K562 (cell line): ENCODE measurements around the gene TMEM127. TPM values are rescaled to one million over a fixed set of nuclear protein-coding genes. Genes with fewer than 3 reads are reported as not detected.

ENCODE experiments used
- CHD7 ChIP-seq: fragments of 200-600 bp; sonication (generic); IDR thresholded peaks from one replicate; pipeline ENCODE4 v1.6.1; 2012; ENCODE audit warnings: mild to moderate bottlenecking, low read depth, low read length, inconsistent platforms
- CTBP1 ChIP-seq: fragments of 450-650 bp; IDR thresholded peaks from 2 replicates; pipeline ENCODE4 v1.6.1; 2016; ENCODE audit warnings: borderline replicate concordance
- E2F6 ChIP-seq, 2 experiments: IDR thresholded peaks; 2 replicates each; pipeline ENCODE4 v1.6.1; 2011; ENCODE audit warnings: borderline replicate concordance in 1 of 2, control low read depth in 1 of 2, low read depth in 1 of 2, low read length in 1 of 2, mild to moderate bottlenecking in 1 of 2, mixed read lengths in 1 of 2, moderate library complexity in 1 of 2; ENCODE audit not compliant: insufficient read depth in 1 of 2, insufficient read length in 1 of 2, poor library complexity in 1 of 2, severe bottlenecking in 1 of 2; ENCODE audit errors: extremely low read depth in 1 of 2
- HDAC2 ChIP-seq: fragments of 450-650 bp; IDR thresholded peaks from 2 replicates; pipeline ENCODE4 v1.6.1; 2016; ENCODE audit warnings: mild to moderate bottlenecking
- KLF1 ChIP-seq: fragments of 450-650 bp; IDR thresholded peaks from 2 replicates; pipeline ENCODE4 v1.6.1; 2016; ENCODE audit warnings: missing genetic modification characterization, missing compliant biosample characterization
- NR2C2 ChIP-seq, 2 experiments: fragments of 200-800 bp in 1 of 2; sonication (Bioruptor generic) in 1 of 2; sonication (generic) in 1 of 2; formaldehyde crosslinking in 1 of 2; IDR thresholded peaks; 2 replicates each; pipeline versions ENCODE4 v1.6.1 to v1.8.0; 2016 to 2022; ENCODE audit warnings: mild to moderate bottlenecking in 1 of 2, missing compliant biosample characterization in 1 of 2, missing genetic modification characterization in 1 of 2, missing genetic modification reagents in 1 of 2
- NRF1 ChIP-seq, 2 experiments: fragments of 450-650 bp; IDR thresholded peaks in 1 of 2; conservative IDR thresholded peaks in 1 of 2; 2 replicates each; pipeline ENCODE4 v1.6.1; 2014; ENCODE audit warnings: mild to moderate bottlenecking in 2 of 2
- SLC30A9 ChIP-seq: fragments of 250-450 bp; sonication (Bioruptor Pico); IDR thresholded peaks from 2 replicates; pipeline ENCODE4 v1.8.0; 2022; ENCODE audit warnings: mild to moderate bottlenecking, moderate library complexity
- TAF9B ChIP-seq: fragments of 450-650 bp; IDR thresholded peaks from 2 replicates; pipeline ENCODE4 v1.6.1; 2018; ENCODE audit warnings: mild to moderate bottlenecking; ENCODE audit not compliant: partially characterized antibody
- VEZF1 ChIP-seq: fragments of 200-800 bp; sonication (Bioruptor generic); IDR thresholded peaks from 2 replicates; pipeline ENCODE4 v1.6.1; 2017; ENCODE audit warnings: missing genetic modification characterization, missing compliant biosample characterization
- XRCC3 ChIP-seq: fragments of 450-650 bp; IDR thresholded peaks from 2 replicates; pipeline ENCODE4 v1.6.1; 2017; ENCODE audit warnings: mild to moderate bottlenecking, moderate library complexity
- ZSCAN29 ChIP-seq: fragments of 450-650 bp; IDR thresholded peaks from 2 replicates; pipeline ENCODE4 v1.6.1; 2017
- polyA plus RNA-seq, 8 experiments: library from polyadenylated mRNA; depleted of rRNA in 4 of 8; stranded (reverse) in 5 of 8; unstranded in 3 of 8; fragments of >200 nt; fragmentation: Nextera tagmentation in 2 of 8; fragmentation: Illumina TruSeq in 1 of 8; extraction: Ambion mirVana in 2 of 8; extraction: Trizol in 1 of 8; gene quantifications; 2 replicates each; pipeline versions ENCODE4 v1.2.1 to v1.2.3, GENCODE V29; 2011 to 2014; ENCODE audit warnings: inconsistent platforms in 1 of 8, missing spikeins in 1 of 8
- total RNA-seq, 7 experiments: library from RNA; depleted of rRNA in 6 of 7; stranded (reverse); fragments of >200 nt in 6 of 7; fragmentation: Illumina TruSeq in 2 of 7; extraction: Trizol in 2 of 7; gene quantifications; 2 replicates each; pipeline versions ENCODE4 v1.2.1 to v1.2.3, GENCODE V29; 2011 to 2021; ENCODE audit warnings: low replicate concordance in 1 of 7

The TMEM127 gene
- total and polyA plus RNA-seq, 9 of the 15 experiments (the other 6 are each of a cell fraction or from before 2014, with no cell fraction given), result 1.7 to 20.0 (median 9.9) TPM

DNA sequence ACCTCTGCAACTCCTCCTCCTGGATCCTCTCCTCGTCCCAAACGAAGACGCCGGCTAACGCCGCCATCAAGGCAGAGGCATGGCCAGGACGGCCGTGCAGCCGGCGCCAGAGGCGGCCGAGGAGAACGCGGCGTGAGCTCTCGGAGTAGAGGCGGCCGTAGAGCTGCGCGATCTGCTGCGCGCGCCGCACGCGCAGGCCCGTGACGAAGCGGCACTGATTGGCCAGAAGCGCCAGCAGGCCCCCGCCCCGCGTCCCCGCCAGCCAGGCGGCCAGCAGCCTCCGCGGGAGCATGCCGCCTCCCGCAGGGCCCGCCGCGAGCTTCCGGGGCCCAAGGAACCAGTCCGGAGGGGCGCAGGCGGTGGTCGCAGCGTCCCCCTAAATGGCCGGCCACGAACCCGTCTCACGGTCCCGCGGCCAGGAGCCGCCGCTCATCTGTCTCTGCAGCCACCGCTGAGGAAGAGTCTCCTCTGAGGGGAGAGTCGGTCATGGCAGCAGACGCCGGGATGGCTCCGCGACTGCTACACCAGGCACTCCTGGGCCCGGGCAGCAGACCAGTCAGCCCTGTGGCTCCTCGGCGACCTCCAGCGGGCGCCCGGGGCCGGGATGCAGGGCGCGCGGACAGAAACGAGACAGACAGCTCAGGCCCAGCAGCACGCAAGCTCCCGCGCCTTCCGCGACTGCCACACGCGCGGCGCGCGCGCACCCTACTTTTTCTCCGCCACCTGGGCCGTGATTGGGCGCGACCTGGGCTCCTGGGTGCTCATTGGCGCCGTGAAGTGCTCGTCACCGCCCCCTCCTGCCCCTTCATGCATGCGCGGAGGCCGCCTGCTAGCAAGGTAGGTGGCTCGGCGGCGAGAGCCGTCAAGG, 57.4 kb downstream of the TMEM127 start, which contains the start of gene STARD7 (continued):
- TF ChIP-seq NR2C2 (CRISPR knock-in tag; IDR thresholded peaks at IDR 0.05), result 0 out of 2 replicates have a peak, but pooled peaks have one; percentile 27
- no peak for TF ChIP-seq NR2C2 (tag; IDR thresholded peaks at IDR 0.05)
- TF ChIP-seq KLF1 (tag), result peak; percentile 77; the same call in 1 of the 2 replicates
- TF ChIP-seq E2F6 (IDR thresholded peaks at IDR 0.05; ENCODE audit: borderline replicate concordance in 1 of 2, extremely low read depth in 1 of 2, insufficient read depth in 1 of 2, insufficient read length in 1 of 2, low read depth in 1 of 2, low read length in 1 of 2, poor library complexity in 1 of 2, severe bottlenecking in 1 of 2), result peak; percentile 83 to 90
- no peak for TF ChIP-seq XRCC3
- peak; percentile 36; the same call in 1 of the 2 replicates for TF ChIP-seq HDAC2
- TF ChIP-seq ZSCAN29, result 0 out of 2 replicates have a peak, but pooled peaks have one; percentile 37
- no peak for TF ChIP-seq SLC30A9 (CRISPR knock-in tag)
- peak; percentile 85 for TF ChIP-seq CTBP1
- TF ChIP-seq CHD7, result peak; percentile 41
- TF ChIP-seq TAF9B, result peak; percentile 70
- peak; percentile 84 for TF ChIP-seq VEZF1 (CRISPR knock-in tag)
- peak; percentile 95 for TF ChIP-seq NRF1 (conservative IDR thresholded peaks at IDR 0.05 in 1 of 2, IDR thresholded peaks at IDR 0.05 in 1 of 2)
